Mucosa of gallbladder (tissue), 1 donor: Measurements from ENCODE around the gene ZNF723. TPM values are rescaled to one million over a fixed set of nuclear protein-coding genes. Genes with fewer than 3 reads are reported as not detected.
"Not testable (repeated sequence)": the region's sequence is repeated elsewhere in the genome, so short reads cannot be mapped to it uniquely, and the experiment has no call there.

Experiments
- DNase-seq: peaks from one replicate; pipeline ENCODE4 v3.0.0-alpha.2; 2020; ENCODE audit warnings: low spot score
- total RNA-seq: library from RNA; stranded (reverse); gene quantifications from one replicate; pipeline ENCODE4 v1.2.1, GENCODE V29; 2021
- donor health status: DM: no; HTN: no; CAD: no.

Gene ZNF723
- not detected for total RNA-seq

GRCh38 chr19:22832031-22832762 is at the start of gene ZNF723:
TSS of gene ZNF723 (plus strand) at chr19:22832291. CDS start at chr19:22832380, 89 bp downstream.
- DNase-seq, result no peak

DNA sequence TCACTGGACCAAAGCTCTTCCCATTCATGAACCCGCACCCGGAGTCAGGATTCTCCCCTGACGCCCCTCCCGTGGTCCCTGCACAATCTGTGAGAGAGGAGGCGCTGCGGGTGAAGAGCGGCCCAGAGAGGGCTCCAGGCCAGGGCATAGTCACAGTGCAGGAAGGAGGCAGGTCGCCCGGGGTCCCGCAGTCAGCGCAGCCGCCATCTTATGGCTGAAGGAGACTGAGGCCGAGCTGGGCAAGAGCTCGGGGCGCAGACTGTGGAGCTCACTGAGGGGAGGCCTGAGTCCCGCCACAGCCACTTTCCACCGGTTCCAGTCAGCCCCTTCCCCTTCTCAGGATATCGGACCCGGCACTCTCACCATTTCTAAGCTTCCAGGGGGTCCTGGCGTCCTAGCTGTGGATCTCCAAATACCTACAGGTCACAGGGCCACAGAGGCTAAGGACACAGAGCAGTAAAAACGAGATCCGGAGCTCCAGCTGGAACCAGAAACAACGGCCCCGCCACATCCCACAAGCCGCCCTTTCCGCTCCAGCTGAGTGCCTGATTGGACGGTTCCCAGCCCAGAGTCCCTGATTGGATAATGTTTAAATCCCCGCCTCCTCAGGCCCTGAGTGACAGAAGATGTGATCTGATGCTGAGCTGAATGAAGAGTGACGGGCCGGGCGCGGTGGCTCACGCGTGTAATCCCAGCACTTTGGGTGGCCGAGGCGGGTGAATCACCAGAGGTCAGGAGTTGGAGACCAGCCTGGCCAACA is 48.3 kb upstream of the ZNF723 start, which contains the start of gene ZNF99:
TSS of gene ZNF99 (minus strand) at position 501 of the 760 bp plus-strand sequence. CDS start at position 366, 135 bp downstream.
- peak; percentile 33 for DNase-seq

GRCh38 chr19:22792863-22793262 is 39.2 kb upstream of the ZNF723 start:
- not testable (repeated sequence) for DNase-seq

DNA sequence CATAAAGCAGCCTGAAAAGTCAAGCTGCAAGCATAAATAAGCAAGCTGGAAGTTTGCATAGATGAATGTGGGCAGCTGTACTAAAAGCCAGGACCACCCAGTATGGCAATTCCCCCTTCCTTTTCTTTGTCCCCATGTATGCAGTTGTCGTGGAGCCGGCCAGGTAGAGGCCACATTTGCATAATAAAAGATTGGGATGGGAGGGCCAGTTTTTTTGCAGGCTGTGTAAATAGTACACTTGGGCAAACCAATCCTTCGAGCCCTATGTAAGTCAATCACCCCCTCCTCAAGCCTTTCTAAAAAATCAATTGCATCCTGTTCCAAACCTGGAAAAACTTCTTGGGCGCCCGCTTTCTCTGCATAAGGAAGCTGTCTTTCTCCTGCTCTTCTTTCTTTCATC is 35.1 kb upstream of the ZNF723 start:
- DNase-seq, result no peak

- DNase-seq, result no peak
Observed at GRCh38 chr19:22806418-22806817, 25.7 kb upstream of the ZNF723 start.

- no peak for DNase-seq
Observed at GRCh38 chr19:22807061-22807835, 24.8 kb upstream of the ZNF723 start.

- DNase-seq, result no peak
Observed at GRCh38 chr19:22814124-22814523, 18.0 kb upstream of the ZNF723 start.

GRCh38 chr19:22831211-22831610 is 880 bp upstream of the ZNF723 start:
- no peak for DNase-seq

DNA sequence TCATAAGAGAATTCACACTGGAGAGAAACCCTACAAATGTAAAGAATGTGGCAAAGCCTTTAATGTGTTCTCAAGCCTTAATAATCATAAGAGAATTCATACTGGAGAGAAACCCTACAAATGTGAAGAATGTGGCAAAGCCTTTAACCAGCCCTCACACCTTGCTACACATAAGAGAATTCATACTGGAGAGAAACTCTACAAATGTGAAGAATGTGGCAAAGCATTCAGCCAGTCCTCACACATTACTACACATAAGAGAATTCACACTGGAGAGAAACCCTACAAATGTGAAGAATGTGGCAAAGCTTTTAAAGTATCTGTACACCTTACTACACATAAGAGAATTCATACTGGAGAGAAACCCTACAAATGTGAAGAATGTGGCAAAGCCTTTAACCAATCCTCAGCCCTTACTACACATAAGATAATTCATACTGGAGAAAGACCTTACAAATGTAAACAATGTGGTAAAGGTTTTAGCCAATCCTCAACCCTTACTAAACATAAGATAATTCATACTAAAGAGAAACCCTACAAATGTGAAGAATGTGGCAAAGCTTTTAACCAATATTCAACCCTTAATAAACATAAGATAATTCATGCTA is 25.7 kb downstream of the ZNF723 start:
- DNase-seq, result not testable (repeated sequence)

DNA sequence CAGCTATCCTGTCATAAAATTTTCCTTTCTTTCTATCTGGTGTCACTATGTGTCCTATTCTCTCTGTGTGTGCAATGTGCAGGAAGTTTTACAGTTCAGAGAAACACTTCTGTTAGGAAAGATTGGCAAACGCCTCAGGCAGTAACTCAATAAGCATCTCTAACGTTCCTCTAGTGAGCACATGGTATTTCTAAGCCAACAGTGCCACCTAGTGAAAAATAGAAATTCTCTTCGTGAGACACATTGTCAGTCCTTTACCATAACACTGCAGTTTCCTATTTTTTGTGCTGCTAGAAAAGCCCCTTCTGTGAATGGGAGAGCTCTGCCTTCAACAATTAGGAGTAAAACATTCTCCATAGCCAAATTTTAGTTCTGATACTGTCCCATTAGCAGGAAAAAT is 50.7 kb downstream of the ZNF723 start:
- DNase-seq, result no peak

DNA sequence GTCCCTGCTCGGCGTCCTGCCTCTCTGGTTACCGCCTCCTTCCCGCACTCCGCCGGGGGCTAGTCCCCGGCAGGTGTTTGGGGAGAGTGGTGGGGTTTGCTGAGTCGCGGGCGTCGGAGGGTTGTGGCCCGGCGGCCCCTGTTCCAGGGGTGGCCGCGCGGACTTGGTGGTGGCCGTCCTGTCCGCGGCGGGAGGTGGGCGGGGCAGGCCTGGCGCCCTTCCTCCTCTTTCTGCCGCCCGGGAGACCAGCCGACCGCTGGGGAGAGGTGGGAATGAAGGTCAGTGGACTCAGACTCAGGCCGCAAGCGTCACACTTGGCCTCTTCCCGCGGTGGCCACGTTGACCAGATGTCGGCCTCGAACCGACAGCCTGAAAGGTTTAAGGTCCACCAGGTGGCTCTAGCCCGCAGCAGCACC is 61.8 kb downstream of the ZNF723 start:
- no peak for DNase-seq

DNA sequence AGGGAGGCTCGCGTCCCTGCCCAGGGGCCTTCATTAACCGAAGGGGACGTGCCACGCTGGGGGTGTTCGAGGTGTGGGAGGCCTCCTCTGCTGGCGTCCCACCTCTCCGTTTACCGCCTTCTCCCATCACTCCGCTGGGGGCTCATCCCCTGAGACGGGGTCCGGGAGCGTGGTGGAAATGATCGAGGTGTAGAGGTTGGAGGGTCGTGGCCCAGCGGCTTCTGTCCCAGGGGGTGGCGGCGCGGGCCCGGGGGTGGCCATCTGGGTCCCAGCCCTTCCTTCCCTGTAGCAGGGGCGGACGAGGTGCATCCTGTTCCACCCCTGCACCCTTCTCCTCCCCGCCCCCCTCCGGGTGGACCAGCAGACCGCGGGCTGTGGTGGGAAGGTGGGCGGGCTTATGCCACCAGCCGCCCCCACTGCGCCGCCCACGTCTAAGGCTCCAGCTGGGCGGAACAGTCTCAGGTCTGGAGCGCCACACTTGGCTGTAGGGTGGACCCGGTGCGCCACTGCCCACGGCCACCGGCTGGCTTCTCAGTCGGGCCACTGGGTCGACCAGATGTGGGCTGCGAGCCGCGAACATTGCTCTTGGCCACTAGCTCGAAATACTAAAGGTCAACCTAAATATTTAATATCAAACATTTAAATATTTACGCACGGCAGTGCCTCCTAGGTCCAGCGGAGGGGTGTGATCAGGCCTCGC is 69.5 kb downstream of the ZNF723 start:
- no peak for DNase-seq

Other genes with a start within 250 kb of the ZNF723 start
- gene ZNF492, start 198.0 kb upstream of the ZNF723 start, total RNA-seq, result 0.14 TPM
- gene ZNF99, start 48.1 kb upstream of the ZNF723 start, total RNA-seq, result 0.14 TPM
- gene ZNF728, start 170.9 kb downstream of the ZNF723 start, total RNA-seq, result 1.3 TPM